ENCODE data around the gene NTF4.

- TF ChIP-seq CTCF (conservative IDR thresholded peaks at IDR 0.05; ENCODE audit: low read depth, low read length) (no peak), EZH2phosphoT487 (IDR thresholded peaks at IDR 0.05; ENCODE audit: borderline replicate concordance, low read length) (no peak)
Observed at GRCh38 chr19:49092686-49093085, 28.1 kb upstream of the NTF4 start.

All from PC-3 (cell line).